ENCODE results near the gene PRKCD. TPM values are rescaled to one million over a fixed set of nuclear protein-coding genes. Genes with fewer than 3 reads are reported as not detected.

PRKCD gene
- total RNA-seq, 2 experiments from 2014 or later: 13.3 to 108 TPM

DNA sequence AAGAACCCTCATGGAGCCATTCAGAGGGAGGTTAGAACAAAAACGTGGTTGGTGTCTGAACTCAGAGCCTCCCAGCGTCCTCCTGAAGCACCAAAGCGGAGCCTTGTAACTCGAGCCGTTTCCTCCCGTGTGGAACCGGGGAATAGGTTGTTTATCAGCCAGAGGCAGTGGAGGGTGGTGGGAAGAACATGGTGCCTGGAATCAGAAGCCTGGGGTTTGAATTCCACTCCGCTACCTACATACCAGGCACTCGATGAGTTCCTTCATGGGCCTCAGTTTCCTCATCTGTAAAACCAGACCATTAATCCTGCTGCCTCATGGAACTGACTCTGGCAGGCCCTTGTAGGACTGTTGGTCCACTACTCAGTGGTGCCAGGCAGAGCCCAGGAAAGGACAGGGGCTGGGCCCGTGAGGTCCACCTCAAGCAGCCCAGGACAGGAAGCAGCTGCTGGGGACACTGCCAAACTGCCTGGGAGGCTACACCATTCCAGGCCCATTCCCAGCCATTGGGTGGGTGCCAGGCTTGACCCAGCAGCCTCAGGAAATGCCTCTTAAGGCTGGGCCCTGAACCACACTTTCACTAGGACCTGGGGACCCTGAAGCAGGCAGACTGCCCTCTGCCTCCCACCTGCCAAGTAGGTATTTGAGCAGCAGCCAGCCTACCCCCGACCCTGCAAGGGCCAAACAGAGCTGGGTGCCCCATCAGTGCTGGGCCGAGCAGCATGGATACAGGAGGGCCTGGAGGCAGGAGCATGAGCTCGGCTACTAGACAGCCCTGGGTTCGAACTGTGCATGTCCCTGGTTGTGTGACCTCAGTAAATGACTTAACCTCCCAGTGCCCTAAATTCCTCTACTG lies 33.4 kb downstream of the PRKCD start:
- H3K4me1 ChIP-seq (ENCODE audit: insufficient read depth, low read length, poor library complexity, severe bottlenecking): peaks cover 91% of the 10 kb centered on the region
- no peak for DNase-seq (ENCODE audit: low spot score)

DNA sequence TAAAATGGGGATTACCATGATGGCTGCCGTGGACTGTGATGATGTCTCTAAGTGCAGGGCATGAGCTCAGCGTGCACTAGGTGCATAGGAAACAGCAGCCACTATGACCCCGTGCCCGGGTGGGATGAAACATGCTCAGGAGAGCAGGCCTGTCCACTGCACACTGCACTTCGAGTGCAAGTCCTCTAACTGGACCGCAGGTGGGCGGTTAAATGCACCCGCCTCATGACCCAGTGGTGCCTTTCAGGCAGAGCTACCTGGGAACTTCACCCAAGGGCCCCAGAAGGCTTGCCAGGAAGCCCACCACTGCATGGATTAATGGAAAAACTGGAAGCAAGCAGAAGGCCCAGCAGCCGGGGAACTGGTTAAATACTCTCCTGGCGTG lies 34.0 kb downstream of the PRKCD start:
- Histone ChIP-seq H3K4me2 (ENCODE audit: low read length) (peak overlapping the region; percentile 63), H3K36me3 (ENCODE audit: insufficient read depth, low read length) (peaks cover 55% of the 10 kb centered on the region), H3K79me2 (ENCODE audit: insufficient read depth, low read depth, low read length) (peaks cover 31% of the 10 kb centered on the region), H3K9me2 (ENCODE audit: insufficient read depth, low read length) (no peaks in the 10 kb centered on the region), H3K27ac (ENCODE audit: low read depth, low read length, poor library complexity, severe bottlenecking) (peak overlapping the region; percentile 92), H3K9me3 (ENCODE audit: low read length) (no peaks in the 10 kb centered on the region), H3K4me3 (ENCODE audit: low read depth, low read length, poor library complexity, severe bottlenecking) (no peak overlapping the region), H3K4me1 (ENCODE audit: insufficient read depth, low read length, poor library complexity, severe bottlenecking) (peaks cover 90% of the 10 kb centered on the region), H4K20me1 (ENCODE audit: insufficient read depth, low read length) (no peaks in the 10 kb centered on the region), H2AFZ (ENCODE audit: low read length) (no peak overlapping the region)
- TF ChIP-seq, protein P1, sequence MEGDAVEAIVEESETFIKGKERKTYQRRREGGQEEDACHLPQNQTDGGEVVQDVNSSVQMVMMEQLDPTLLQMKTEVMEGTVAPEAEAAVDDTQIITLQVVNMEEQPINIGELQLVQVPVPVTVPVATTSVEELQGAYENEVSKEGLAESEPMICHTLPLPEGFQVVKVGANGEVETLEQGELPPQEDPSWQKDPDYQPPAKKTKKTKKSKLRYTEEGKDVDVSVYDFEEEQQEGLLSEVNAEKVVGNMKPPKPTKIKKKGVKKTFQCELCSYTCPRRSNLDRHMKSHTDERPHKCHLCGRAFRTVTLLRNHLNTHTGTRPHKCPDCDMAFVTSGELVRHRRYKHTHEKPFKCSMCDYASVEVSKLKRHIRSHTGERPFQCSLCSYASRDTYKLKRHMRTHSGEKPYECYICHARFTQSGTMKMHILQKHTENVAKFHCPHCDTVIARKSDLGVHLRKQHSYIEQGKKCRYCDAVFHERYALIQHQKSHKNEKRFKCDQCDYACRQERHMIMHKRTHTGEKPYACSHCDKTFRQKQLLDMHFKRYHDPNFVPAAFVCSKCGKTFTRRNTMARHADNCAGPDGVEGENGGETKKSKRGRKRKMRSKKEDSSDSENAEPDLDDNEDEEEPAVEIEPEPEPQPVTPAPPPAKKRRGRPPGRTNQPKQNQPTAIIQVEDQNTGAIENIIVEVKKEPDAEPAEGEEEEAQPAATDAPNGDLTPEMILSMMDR (conservative IDR thresholded peaks at IDR 0.05; ENCODE audit: low read length): no peak
- no peak for TF ChIP-seq EZH2phosphoT487 (IDR thresholded peaks at IDR 0.05; ENCODE audit: borderline replicate concordance, low read depth, low read length)
- BruUV-seq (replicated peaks): no TSS peak
- intact Hi-C loops (cut with micrococcal nuclease; ENCODE audit: unreplicated experiment): no loop called here
- POLR2A ChIA-PET: interaction anchor here (0.6 to 2.6 kb wide), 7 partner anchors 22 to 87 kb away, joined by 3 to 15 read pairs (median 3); no protein-coding TSS in a partner anchor
- DNase-seq (ENCODE audit: low spot score): no peak
- CTCF ChIA-PET (ENCODE audit: unreplicated experiment): interaction anchor here (0.7 to 2.1 kb wide), 7 partner anchors 15 to 63 kb away, joined by 3 to 9 read pairs (median 5); no protein-coding TSS in a partner anchor

More for the DNA sequence above, 33.4 kb downstream of the PRKCD start:
- Histone ChIP-seq H4K20me1 (ENCODE audit: insufficient read depth, low read length) (no peaks in the 10 kb centered on the region), H3K4me2 (ENCODE audit: low read length) (peak overlapping the region; percentile 56), H3K36me3 (ENCODE audit: insufficient read depth, low read length) (peaks cover 55% of the 10 kb centered on the region), H3K4me3 (ENCODE audit: low read depth, low read length, poor library complexity, severe bottlenecking) (no peak overlapping the region), H3K79me2 (ENCODE audit: insufficient read depth, low read depth, low read length) (peaks cover 25% of the 10 kb centered on the region), H2AFZ (ENCODE audit: low read length) (no peak overlapping the region), H3K27ac (ENCODE audit: low read depth, low read length, poor library complexity, severe bottlenecking) (peak overlapping the region; percentile 92), H3K9me3 (ENCODE audit: low read length) (no peaks in the 10 kb centered on the region), H3K9me2 (ENCODE audit: insufficient read depth, low read length) (no peaks in the 10 kb centered on the region)
- ChIA-PET CTCF (ENCODE audit: unreplicated experiment) (interaction anchor here (0.7 to 2.1 kb wide), 6 partner anchors 14 to 62 kb away, joined by 3 to 9 read pairs (median 6); no protein-coding TSS in a partner anchor), POLR2A (interaction anchor here (0.6 to 2.6 kb wide), 7 partner anchors 21 to 86 kb away, joined by 3 to 15 read pairs (median 3); no protein-coding TSS in a partner anchor)
- intact Hi-C loops (cut with micrococcal nuclease; ENCODE audit: unreplicated experiment): no loop called here
- no TSS peak for BruUV-seq (replicated peaks)
- TF ChIP-seq EZH2phosphoT487 (IDR thresholded peaks at IDR 0.05; ENCODE audit: borderline replicate concordance, low read depth, low read length): no peak
- TF ChIP-seq, protein P1 (conservative IDR thresholded peaks at IDR 0.05; ENCODE audit: low read length): no peak
